K562 (cell line): ENCODE data around the gene EVI5L. TPM values are rescaled to one million over a fixed set of nuclear protein-coding genes. Genes with fewer than 3 reads are reported as not detected.

ENCODE experiments used
- ARNT ChIP-seq, 2 experiments: fragments of 450-650 bp; IDR thresholded peaks; 2 replicates each; pipeline ENCODE4 v1.6.1; 2016; ENCODE audit warnings: mild to moderate bottlenecking in 1 of 2
- CBFA2T2 ChIP-seq: fragments of 450-650 bp; conservative IDR thresholded peaks from 2 replicates; pipeline ENCODE4 v1.6.1; 2017; ENCODE audit warnings: mild to moderate bottlenecking
- CLOCK ChIP-seq: fragments of 250-450 bp; sonication (Bioruptor Pico); IDR thresholded peaks from 2 replicates; pipeline ENCODE4 v1.4.0; 2020; ENCODE audit warnings: mild to moderate bottlenecking, moderate library complexity, borderline replicate concordance
- DMBX1 ChIP-seq: fragments of 250-450 bp; sonication (Bioruptor Pico); IDR thresholded peaks from 2 replicates; pipeline ENCODE4 v1.8.0; 2022; ENCODE audit warnings: inconsistent platforms, mild to moderate bottlenecking, moderate library complexity, borderline replicate concordance
- FOXO4 ChIP-seq: fragments of 450-650 bp; formaldehyde crosslinking; IDR thresholded peaks from 2 replicates; pipeline ENCODE4 v1.4.0; 2020; ENCODE audit warnings: mild to moderate bottlenecking, moderate library complexity
- HEY1 ChIP-seq: fragments of 250-450 bp; sonication (Bioruptor Pico); IDR thresholded peaks from 2 replicates; pipeline ENCODE4 v1.5.0; 2020; ENCODE audit warnings: mild to moderate bottlenecking, moderate library complexity, borderline replicate concordance
- HNRNPL ChIP-seq: fragments of 200-400 bp; formaldehyde crosslinking; IDR thresholded peaks from 2 replicates; pipeline ENCODE4 v1.6.1; 2017; ENCODE audit warnings: low read depth, mild to moderate bottlenecking, low read length
- LEF1 ChIP-seq: fragments of 450-650 bp; IDR thresholded peaks from 2 replicates; pipeline ENCODE4 v1.6.1; 2016; ENCODE audit warnings: mild to moderate bottlenecking
- PATZ1 ChIP-seq: fragments of 250-450 bp; sonication (Bioruptor Pico); IDR thresholded peaks from 2 replicates; pipeline ENCODE4 v1.5.0; 2020; ENCODE audit warnings: mild to moderate bottlenecking, borderline replicate concordance
- PHTF2 ChIP-seq: fragments of 250-450 bp; sonication (Bioruptor Pico); IDR thresholded peaks from 2 replicates; pipeline ENCODE4 v1.5.0; 2021; ENCODE audit warnings: mild to moderate bottlenecking
- RBBP5 ChIP-seq: fragments of 200-600 bp; sonication (generic); IDR thresholded peaks from 2 replicates; pipeline ENCODE4 v1.6.1; 2012; ENCODE audit warnings: borderline replicate concordance, mild to moderate bottlenecking, low read length, control low read depth, inconsistent platforms; ENCODE audit not compliant: insufficient read depth, poor library complexity, severe bottlenecking
- RBM34 ChIP-seq: fragments of 200-400 bp; formaldehyde crosslinking; IDR thresholded peaks from 2 replicates; pipeline ENCODE4 v1.6.1; 2018; ENCODE audit warnings: low read length, borderline replicate concordance; ENCODE audit not compliant: insufficient read depth
- RREB1 ChIP-seq: fragments of 250-450 bp; sonication (Bioruptor Pico); IDR thresholded peaks from 2 replicates; pipeline ENCODE4 v1.4.0; 2020
- SAFB ChIP-seq: fragments of 200-400 bp; formaldehyde crosslinking; IDR thresholded peaks from 2 replicates; pipeline ENCODE4 v1.6.1; 2017; ENCODE audit warnings: low read depth, low read length, borderline replicate concordance
- ZNF347 ChIP-seq: fragments of 450-650 bp; formaldehyde crosslinking; IDR thresholded peaks from 2 replicates; pipeline ENCODE4 v1.4.0; 2020; ENCODE audit warnings: low read depth, mild to moderate bottlenecking, moderate library complexity
- polyA plus RNA-seq, 8 experiments: library from polyadenylated mRNA; depleted of rRNA in 4 of 8; stranded (reverse) in 5 of 8; unstranded in 3 of 8; fragments of >200 nt; fragmentation: Nextera tagmentation in 2 of 8; fragmentation: Illumina TruSeq in 1 of 8; extraction: Ambion mirVana in 2 of 8; extraction: Trizol in 1 of 8; gene quantifications; 2 replicates each; pipeline versions ENCODE4 v1.2.1 to v1.2.3, GENCODE V29; 2011 to 2014; ENCODE audit warnings: inconsistent platforms in 1 of 8, missing spikeins in 1 of 8
- total RNA-seq, 7 experiments: library from RNA; depleted of rRNA in 6 of 7; stranded (reverse); fragments of >200 nt in 6 of 7; fragmentation: Illumina TruSeq in 2 of 7; extraction: Trizol in 2 of 7; gene quantifications; 2 replicates each; pipeline versions ENCODE4 v1.2.1 to v1.2.3, GENCODE V29; 2011 to 2021; ENCODE audit warnings: low replicate concordance in 1 of 7

EVI5L gene
- total and polyA plus RNA-seq, 9 of the 15 experiments (the other 6 are each of a cell fraction or from before 2014, with no cell fraction given), result 0.69 to 1.8 (median 1.2) TPM; not detected in 2

GRCh38 chr19:7888145-7888825 is 58.3 kb downstream of the EVI5L start, which contains the start of gene LRRC8E (continued):
- no peak for TF ChIP-seq SAFB
- no peak for TF ChIP-seq DMBX1 (CRISPR knock-in tag)
- TF ChIP-seq CLOCK (CRISPR knock-in tag), result no peak
- no peak for TF ChIP-seq CBFA2T2
- TF ChIP-seq ARNT (IDR thresholded peaks at IDR 0.05), result no peak
- no peak for TF ChIP-seq LEF1
- TF ChIP-seq RBBP5, result no peak
- no peak for TF ChIP-seq HEY1
- no peak for TF ChIP-seq RBM34
- TF ChIP-seq ZNF347 (CRISPR knock-in tag), result no peak
- no peak for TF ChIP-seq PHTF2
- no peak for TF ChIP-seq PATZ1
- no peak for TF ChIP-seq FOXO4 (CRISPR knock-in tag)
- no peak for TF ChIP-seq RREB1 (CRISPR knock-in tag)
- TF ChIP-seq HNRNPL, result no peak
